HL-60 (cell line): Measurements from ENCODE around the gene MASP2.

Experiments
- DNase-seq, 2 experiments: peaks; one replicate each; pipeline ENCODE4 v3.0.0-alpha.2; 2010 to 2020; ENCODE audit warnings: low read depth in 1 of 2, low spot score in 1 of 2
- H3K27ac ChIP-seq: fragments of 250-450 bp; sonication (Bioruptor Pico); replicated peaks from 2 replicates; pipeline ENCODE4 v1.5.1; 2020; ENCODE audit warnings: mild to moderate bottlenecking, moderate library complexity
- H3K27me3 ChIP-seq: fragments of 250-450 bp; sonication (Bioruptor Pico); 2 replicates; pipeline ENCODE4 v1.5.1; 2021; ENCODE audit warnings: mild to moderate bottlenecking, moderate library complexity; ENCODE audit not compliant: insufficient read depth, poor library complexity, severe bottlenecking
- H3K4me3 ChIP-seq: replicated peaks from 2 replicates; pipeline ENCODE4 v1.5.1; 2011; ENCODE audit warnings: mild to moderate bottlenecking, control low read depth, low read length; ENCODE audit not compliant: insufficient read depth
- CTCF ChIP-seq: IDR thresholded peaks from one replicate; pipeline ENCODE4 v1.5.1; 2011; ENCODE audit warnings: low read length, control low read depth, inconsistent platforms; ENCODE audit not compliant: insufficient read depth
- GABPA ChIP-seq: IDR thresholded peaks from 2 replicates; pipeline ENCODE4 v1.6.1; 2012; ENCODE audit warnings: low read depth
- POLR2AphosphoS5 ChIP-seq: IDR thresholded peaks from 2 replicates; pipeline ENCODE4 v1.6.1; 2012; ENCODE audit warnings: low read depth
- REST ChIP-seq: IDR thresholded peaks from 2 replicates; pipeline ENCODE4 v1.6.1; 2012; ENCODE audit warnings: low read depth; ENCODE audit not compliant: insufficient replicate concordance
- SPI1 ChIP-seq: IDR thresholded peaks from 2 replicates; pipeline ENCODE4 v1.6.1; 2012; ENCODE audit warnings: low read depth, mild to moderate bottlenecking, borderline replicate concordance

MASP2 gene

GRCh38 chr1:11058026-11058425, 11.0 kb upstream of the MASP2 start:
- TF ChIP-seq POLR2AphosphoS5 (no peak), REST (no peak), GABPA (no peak), SPI1 (no peak), CTCF (no peak)
- H3K4me3 ChIP-seq = no peak overlapping the region
- DNase-seq = no peak
- no peak overlapping the region for H3K27ac ChIP-seq
- no peaks in the 10 kb centered on the region for H3K27me3 ChIP-seq

- Histone ChIP-seq H3K27ac (no peak overlapping the region), H3K27me3 (no peaks in the 10 kb centered on the region), H3K4me3 (no peak overlapping the region)
- no peak for DNase-seq
- TF ChIP-seq POLR2AphosphoS5 = no peak
- TF ChIP-seq GABPA = no peak
- TF ChIP-seq SPI1 = no peak
Measured at GRCh38 chr1:11057477-11057876, 10.4 kb upstream of the MASP2 start.

- DNase-seq = no peak
- no peak overlapping the region for H3K4me3 ChIP-seq
- H3K27me3 ChIP-seq = no peaks in the 10 kb centered on the region
- no peak overlapping the region for H3K27ac ChIP-seq
- TF ChIP-seq REST (no peak), CTCF (no peak), POLR2AphosphoS5 (no peak), GABPA (no peak), SPI1 (no peak)
Measured at GRCh38 chr1:11056504-11056903, 9.5 kb upstream of the MASP2 start.

GRCh38 chr1:11055676-11056075, 8.6 kb upstream of the MASP2 start:
- Histone ChIP-seq H3K27ac (no peak overlapping the region), H3K27me3 (no peaks in the 10 kb centered on the region), H3K4me3 (no peak overlapping the region)
- TF ChIP-seq REST = no peak
- TF ChIP-seq POLR2AphosphoS5 = no peak
- TF ChIP-seq SPI1 = no peak
- TF ChIP-seq CTCF = no peak
- TF ChIP-seq GABPA = no peak
- DNase-seq = no peak
